OCI-LY3 (cell line): ENCODE data around the gene THUMPD1.

Source experiments
- CTCF ChIP-seq: fragments of 200-600, 300-600 bp; sonication (generic); IDR thresholded peaks from 2 replicates; pipeline ENCODE4 v1.5.1; 2014; ENCODE audit warnings: antibody characterized with exemption, low read length, low read depth
- EZH2phosphoT487 ChIP-seq: fragments of 200-600 bp; shearing (Covaris generic); IDR thresholded peaks from 2 replicates; pipeline ENCODE4 v1.6.1; 2018; ENCODE audit warnings: antibody characterized with exemption, mixed run types, low read depth

GRCh38 chr16:20768818-20769217 is 27.2 kb upstream of the THUMPD1 start:
- no peak for TF ChIP-seq EZH2phosphoT487
- TF ChIP-seq CTCF = no peak
